ENCODE results near the gene DDOST.

The DDOST gene

GRCh38 chr1:20619999-20620398, 41.2 kb downstream of the DDOST start:
- H3K27ac ChIP-seq, result no peak overlapping the region
- TF ChIP-seq CTCF (IDR thresholded peaks at IDR 0.05), result no peak
- DNase-seq (ENCODE audit: low spot score), result no peak
- H3K4me3 ChIP-seq, result no peak overlapping the region

- H3K27ac ChIP-seq, result peak overlapping the region in 1 of 2 donors; percentile 48
- H3K4me3 ChIP-seq, result no peak overlapping the region
- no peak for DNase-seq (ENCODE audit: low spot score)
- TF ChIP-seq CTCF (IDR thresholded peaks at IDR 0.05), result no peak
These were observed 42.6 kb downstream of the DDOST start for GRCh38 chr1:20618550-20618949.

GRCh38 chr1:20616847-20617487, 44.2 kb downstream of the DDOST start:
- no peak for DNase-seq (ENCODE audit: low spot score)
- no peak for TF ChIP-seq CTCF (IDR thresholded peaks at IDR 0.05)
- H3K4me3 ChIP-seq, result peak overlapping the region; percentile 14
- H3K27ac ChIP-seq, result peak overlapping the region in 1 of 2 donors; percentile 50

GRCh38 chr1:20615946-20616846, 45.0 kb downstream of the DDOST start:
- no peak for DNase-seq (ENCODE audit: low spot score)
- H3K27ac ChIP-seq, result peak overlapping the region in 1 of 2 donors; percentile 50
- TF ChIP-seq CTCF (IDR thresholded peaks at IDR 0.05), result no peak
- H3K4me3 ChIP-seq, result peak overlapping the region; percentile 14

- no peak for DNase-seq (ENCODE audit: low spot score)
- Histone ChIP-seq H3K4me3 (no peak overlapping the region), H3K27ac (peak overlapping the region in 1 of 2 donors; percentile 74)
- no peak for TF ChIP-seq CTCF (IDR thresholded peaks at IDR 0.05)
These were observed 47.0 kb downstream of the DDOST start for GRCh38 chr1:20614131-20614579.

- Histone ChIP-seq H3K27ac (no peak overlapping the region), H3K4me3 (no peak overlapping the region)
- DNase-seq (ENCODE audit: low spot score), result no peak
- TF ChIP-seq CTCF (IDR thresholded peaks at IDR 0.05), result no peak
These were observed 48.9 kb downstream of the DDOST start for GRCh38 chr1:20612221-20612746.
